ENCODE results near the gene ADD3.

The ADD3 gene

GRCh38 chr10:110150981-110151380 lies 143.2 kb downstream of the ADD3 start:
- H3K4me1 ChIP-seq (ENCODE audit: insufficient read depth, low read length), result no peaks in the 10 kb centered on the region
- no peaks in the 10 kb centered on the region for H3K9me3 ChIP-seq (ENCODE audit: insufficient read depth, low read length, severe bottlenecking)
- H3K36me3 ChIP-seq (ENCODE audit: insufficient read depth, low read length), result no peaks in the 10 kb centered on the region
- H3K79me2 ChIP-seq (ENCODE audit: insufficient read depth, low read length), result no peaks in the 10 kb centered on the region
- no peak for DNase-seq
- no peak overlapping the region for H2AFZ ChIP-seq (ENCODE audit: low read depth, low read length)
- H4K20me1 ChIP-seq (ENCODE audit: insufficient read depth, low read length), result peaks cover 4% of the 10 kb centered on the region; the same call in 1 of the 2 replicates
- no peak overlapping the region for H3K4me2 ChIP-seq (ENCODE audit: insufficient read depth, low read length)
- ATAC-seq (ENCODE audit: insufficient read depth, low read depth), result no peak
- peaks cover 10% of the 10 kb centered on the region for H3K27me3 ChIP-seq (ENCODE audit: insufficient read depth, low read length, poor library complexity)
- no peak overlapping the region for H3K4me3 ChIP-seq (ENCODE audit: low read depth in 1 of 2, low read length in 2 of 2)
- no peak overlapping the region for H3K9ac ChIP-seq (ENCODE audit: low read depth, low read length)
- TF ChIP-seq EZH2 (IDR thresholded peaks at IDR 0.05; ENCODE audit: borderline replicate concordance, low read depth, low read length, severe bottlenecking) (no peak), CTCF (IDR thresholded peaks at IDR 0.05; ENCODE audit: borderline replicate concordance, extremely low read depth, low read length, poor library complexity, severe bottlenecking) (no peak)
- no peak overlapping the region for H3K27ac ChIP-seq (ENCODE audit: low read length)

- Histone ChIP-seq H3K4me2 (ENCODE audit: insufficient read depth, low read length) (no peak overlapping the region), H3K27ac (ENCODE audit: low read length) (no peak overlapping the region)
- DNase-seq, result no peak
Observed at GRCh38 chr10:110151467-110151866, 143.7 kb downstream of the ADD3 start.

DNA sequence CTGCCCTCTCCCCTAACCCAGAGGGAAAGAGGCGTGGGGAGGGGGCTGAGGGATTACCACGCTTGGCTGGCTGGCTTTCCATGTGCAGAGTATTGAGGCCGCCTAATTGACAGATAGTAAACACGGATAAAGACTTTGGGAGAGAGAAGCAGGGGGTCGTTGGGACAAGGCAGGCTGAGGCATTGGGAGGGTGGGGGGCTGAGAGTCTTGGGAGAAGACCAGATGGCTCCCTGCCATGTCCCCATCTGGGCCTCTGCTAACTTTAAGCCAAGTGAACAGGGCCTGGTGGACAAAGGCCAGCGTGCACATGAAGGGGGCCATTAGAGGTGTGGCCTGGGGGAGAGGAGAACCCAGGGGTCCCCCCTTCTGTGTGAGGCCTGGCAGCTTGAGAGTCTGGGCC lies 144.2 kb downstream of the ADD3 start:
- Histone ChIP-seq H3K27ac (ENCODE audit: low read length) (no peak overlapping the region), H3K4me2 (ENCODE audit: insufficient read depth, low read length) (no peak overlapping the region), H2AFZ (ENCODE audit: low read depth, low read length) (no peak overlapping the region), H3K9ac (ENCODE audit: low read depth, low read length) (no peak overlapping the region), H3K4me1 (ENCODE audit: insufficient read depth, low read length) (peaks cover 5% of the 10 kb centered on the region), H3K27me3 (ENCODE audit: insufficient read depth, low read length, poor library complexity) (peaks cover 16% of the 10 kb centered on the region), H3K79me2 (ENCODE audit: insufficient read depth, low read length) (no peaks in the 10 kb centered on the region), H3K36me3 (ENCODE audit: insufficient read depth, low read length) (no peaks in the 10 kb centered on the region), H4K20me1 (ENCODE audit: insufficient read depth, low read length) (peaks cover 4% of the 10 kb centered on the region; the same call in 1 of the 2 replicates), H3K9me3 (ENCODE audit: insufficient read depth, low read length, severe bottlenecking) (no peaks in the 10 kb centered on the region), H3K4me3 (ENCODE audit: low read depth in 1 of 2, low read length in 2 of 2) (no peak overlapping the region)
- DNase-seq (no peak), ATAC-seq (ENCODE audit: insufficient read depth, low read depth) (no peak)
- TF ChIP-seq EZH2 (IDR thresholded peaks at IDR 0.05; ENCODE audit: borderline replicate concordance, low read depth, low read length, severe bottlenecking), result no peak
- no peak for TF ChIP-seq CTCF (IDR thresholded peaks at IDR 0.05; ENCODE audit: borderline replicate concordance, extremely low read depth, low read length, poor library complexity, severe bottlenecking)

More at GRCh38 chr10:110151467-110151866, 143.7 kb downstream of the ADD3 start:
- no peak for ATAC-seq (ENCODE audit: insufficient read depth, low read depth)
- TF ChIP-seq CTCF (IDR thresholded peaks at IDR 0.05; ENCODE audit: borderline replicate concordance, extremely low read depth, low read length, poor library complexity, severe bottlenecking), result no peak
- no peak for TF ChIP-seq EZH2 (IDR thresholded peaks at IDR 0.05; ENCODE audit: borderline replicate concordance, low read depth, low read length, severe bottlenecking)
- no peaks in the 10 kb centered on the region for H3K9me3 ChIP-seq (ENCODE audit: insufficient read depth, low read length, severe bottlenecking)
- H3K4me3 ChIP-seq (ENCODE audit: low read depth in 1 of 2, low read length in 2 of 2), result no peak overlapping the region
- 0 out of 2 replicates have a peak, but pooled peaks cover under 1% of the 10 kb centered on the region for H3K4me1 ChIP-seq (ENCODE audit: insufficient read depth, low read length)
- H3K27me3 ChIP-seq (ENCODE audit: insufficient read depth, low read length, poor library complexity), result peaks cover 11% of the 10 kb centered on the region
- H4K20me1 ChIP-seq (ENCODE audit: insufficient read depth, low read length), result peaks cover 4% of the 10 kb centered on the region; the same call in 1 of the 2 replicates
- H2AFZ ChIP-seq (ENCODE audit: low read depth, low read length), result no peak overlapping the region
- H3K36me3 ChIP-seq (ENCODE audit: insufficient read depth, low read length), result no peaks in the 10 kb centered on the region
- H3K9ac ChIP-seq (ENCODE audit: low read depth, low read length), result no peak overlapping the region
- no peaks in the 10 kb centered on the region for H3K79me2 ChIP-seq (ENCODE audit: insufficient read depth, low read length)

DNA sequence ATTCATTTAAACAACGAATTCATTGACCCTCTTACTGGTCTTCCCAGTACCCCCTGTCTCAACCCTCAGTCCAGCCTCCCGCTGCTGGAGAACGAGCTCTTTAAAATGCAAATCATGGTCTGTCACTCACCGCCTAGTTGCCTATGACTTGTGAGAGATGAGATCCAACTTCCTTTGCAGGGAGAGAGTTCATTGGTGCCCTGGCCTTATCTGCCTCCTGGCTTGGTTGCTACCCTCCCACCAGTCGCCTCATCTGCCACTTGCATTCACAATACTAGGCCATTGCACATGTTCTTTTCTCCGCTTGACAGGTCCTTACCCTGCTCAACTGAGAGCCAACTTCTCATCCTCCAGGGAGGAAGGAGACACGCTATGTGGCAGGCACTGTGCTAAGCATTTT lies 145.6 kb downstream of the ADD3 start:
- H3K9ac ChIP-seq (ENCODE audit: low read depth, low read length), result no peak overlapping the region
- no peak overlapping the region for H3K27ac ChIP-seq (ENCODE audit: low read length)
- no peaks in the 10 kb centered on the region for H3K36me3 ChIP-seq (ENCODE audit: insufficient read depth, low read length)
- no peaks in the 10 kb centered on the region for H3K79me2 ChIP-seq (ENCODE audit: insufficient read depth, low read length)
- H3K4me1 ChIP-seq (ENCODE audit: insufficient read depth, low read length), result peaks cover 13% of the 10 kb centered on the region
- no peaks in the 10 kb centered on the region for H3K9me3 ChIP-seq (ENCODE audit: insufficient read depth, low read length, severe bottlenecking)
- H3K27me3 ChIP-seq (ENCODE audit: insufficient read depth, low read length, poor library complexity), result peaks cover 31% of the 10 kb centered on the region
- TF ChIP-seq CTCF (IDR thresholded peaks at IDR 0.05; ENCODE audit: borderline replicate concordance, extremely low read depth, low read length, poor library complexity, severe bottlenecking) (no peak), EZH2 (IDR thresholded peaks at IDR 0.05; ENCODE audit: borderline replicate concordance, low read depth, low read length, severe bottlenecking) (no peak)
- H2AFZ ChIP-seq (ENCODE audit: low read depth, low read length), result no peak overlapping the region
- no peak overlapping the region for H3K4me3 ChIP-seq (ENCODE audit: low read depth in 1 of 2, low read length in 2 of 2)
- no peak for ATAC-seq (ENCODE audit: insufficient read depth, low read depth)
- H3K4me2 ChIP-seq (ENCODE audit: insufficient read depth, low read length), result no peak overlapping the region
- peaks cover 8% of the 10 kb centered on the region for H4K20me1 ChIP-seq (ENCODE audit: insufficient read depth, low read length)
- DNase-seq, result no peak

Data from DND-41 (cell line).